ENCODE results near the gene MKS1. TPM values are rescaled to one million over a fixed set of nuclear protein-coding genes. Genes with fewer than 3 reads are reported as not detected.

The MKS1 gene
- total and polyA plus RNA-seq, 2 experiments from 2014 or later, result 14.0 to 17.4 TPM

- peaks cover 3% of the 10 kb centered on the region; the same call in 1 of the 2 replicates for H3K4me1 ChIP-seq (ENCODE audit: insufficient read depth)
- ATAC-seq (no peak), DNase-seq (ENCODE audit: low spot score) (no peak)
- no peak for TF ChIP-seq CTCF (conservative IDR thresholded peaks at IDR 0.05; ENCODE audit: low read depth in 2 of 2)
- TF ChIP-seq STAT1 (IDR thresholded peaks at IDR 0.05; ENCODE audit: unreplicated experiment), result no peak
- no peak for TF ChIP-seq ZNF462 (CRISPR knock-in tag; IDR thresholded peaks at IDR 0.05)
- TF ChIP-seq ETS1 (IDR thresholded peaks at IDR 0.05), result no peak
- TF ChIP-seq CREB1 (CRISPR knock-in tag; IDR thresholded peaks at IDR 0.05; ENCODE audit: low read depth), result no peak
- TF ChIP-seq POLR2AphosphoS5 (IDR thresholded peaks at IDR 0.05; ENCODE audit: low read depth), result no peak
- TF ChIP-seq REST (IDR thresholded peaks at IDR 0.05; ENCODE audit: unreplicated experiment), result no peak
- no peak for TF ChIP-seq ZNF331 (CRISPR knock-in tag; IDR thresholded peaks at IDR 0.05; ENCODE audit: low read depth)
- no peak for TF ChIP-seq ZNF114 (CRISPR knock-in tag; IDR thresholded peaks at IDR 0.05)
- TF ChIP-seq JUNB (IDR thresholded peaks at IDR 0.05; ENCODE audit: unreplicated experiment), result no peak
- TF ChIP-seq NANOG (IDR thresholded peaks at IDR 0.05; ENCODE audit: borderline replicate concordance), result no peak
- TF ChIP-seq EZH2 (IDR thresholded peaks at IDR 0.05; ENCODE audit: low read depth, unreplicated experiment), result no peak
- no peak for TF ChIP-seq EZH2phosphoT487 (IDR thresholded peaks at IDR 0.05; ENCODE audit: unreplicated experiment)
- Mint-ChIP-seq H3K27me3 (ENCODE audit: insufficient read depth, low read depth, poor library complexity) (no peaks in the 10 kb centered on the region), H3K4me1 (peaks cover 10% of the 10 kb centered on the region), H3K27ac (no peak overlapping the region), H3K9me3 (peaks cover 4% of the 10 kb centered on the region; the same call in 2 of the 3 replicates), H3K4me3 (no peak overlapping the region), H3K36me3 (ENCODE audit: low read depth) (no peaks in the 10 kb centered on the region)
- no peaks in the 10 kb centered on the region for H3K36me3 ChIP-seq (ENCODE audit: insufficient read depth)
- no peak overlapping the region for H3K4me2 ChIP-seq
- no peaks in the 10 kb centered on the region for H4K20me1 ChIP-seq (replicated peaks; ENCODE audit: insufficient read depth)
- H2AFZ ChIP-seq, result no peak overlapping the region
- no peak overlapping the region for H3K4me3 ChIP-seq
- no peak overlapping the region for H3K27ac ChIP-seq (ENCODE audit: low read depth)
- no peaks in the 10 kb centered on the region for H3F3A ChIP-seq (replicated peaks; ENCODE audit: low read depth)
- H3K27me3 ChIP-seq (ENCODE audit: insufficient read depth), result peaks cover 18% of the 10 kb centered on the region; the same call in 1 of the 2 replicates
- 0 out of 2 replicates have a peak, but pooled peaks cover 6% of the 10 kb centered on the region for H3K9me2 ChIP-seq (ENCODE audit: insufficient read depth)
- no peaks in the 10 kb centered on the region for H3K79me2 ChIP-seq (replicated peaks; ENCODE audit: insufficient read depth)
Observed at GRCh38 chr17:58227733-58228132, 8.7 kb upstream of the MKS1 start.

Data from GM23338 (cell line).